ENCODE measurements around the gene C17orf50. TPM values are rescaled to one million over a fixed set of nuclear protein-coding genes. Genes with fewer than 3 reads are reported as not detected.

Gene C17orf50
- total and polyA plus RNA-seq, 3 experiments from 2014 or later, result not detected

- no peak for DNase-seq
- Mint-ChIP-seq H3K4me1 (peaks cover under 1 to 2% (median 2%) of the 10 kb centered on the region in 3 donors), H3K9me3 (no peaks in the 10 kb centered on the region), H3K36me3 (no peaks in the 10 kb centered on the region), H3K4me3 (no peak overlapping the region), H3K27ac (no peak overlapping the region), H3K27me3 (peaks cover 1 to 18% of the 10 kb centered on the region in 2 donors)
- H3K27ac ChIP-seq (ENCODE audit: low read depth, low read length), result no peak overlapping the region
- H3K36me3 ChIP-seq (ENCODE audit: insufficient read depth, low read length), result no peaks in the 10 kb centered on the region
- H3K4me1 ChIP-seq (ENCODE audit: insufficient read depth, low read length), result peaks cover 5% of the 10 kb centered on the region
- H3K27me3 ChIP-seq (ENCODE audit: insufficient read depth, low read length, poor library complexity, severe bottlenecking), result no peaks in the 10 kb centered on the region
- POLR2A ChIA-PET, result no interaction called here
- CTCF ChIA-PET, result interaction anchor here (1.1 kb wide), 1 partner anchor 39 kb away, joined by 3 read pairs; no protein-coding TSS in a partner anchor
- H3K9me3 ChIP-seq (ENCODE audit: low read length), result no peaks in the 10 kb centered on the region
- H3K4me3 ChIP-seq (ENCODE audit: low read length), result no peak overlapping the region
Observed at GRCh38 chr17:35769895-35770486, 9.3 kb downstream of the C17orf50 start.

GRCh38 chr17:35773129-35773528 lies 12.4 kb downstream of the C17orf50 start:
- ChIA-PET POLR2A (no interaction called here), CTCF (no interaction called here)
- no peaks in the 10 kb centered on the region for H3K9me3 ChIP-seq (ENCODE audit: low read length)
- no peaks in the 10 kb centered on the region for H3K4me1 ChIP-seq (ENCODE audit: insufficient read depth, low read length)
- no peak overlapping the region for H3K27ac ChIP-seq (ENCODE audit: low read depth, low read length)
- H3K36me3 ChIP-seq (ENCODE audit: insufficient read depth, low read length), result no peaks in the 10 kb centered on the region
- H3K4me3 ChIP-seq (ENCODE audit: low read length), result no peak overlapping the region
- Mint-ChIP-seq H3K27me3 (peaks cover 1 to 38% of the 10 kb centered on the region in 2 donors), H3K36me3 (no peaks in the 10 kb centered on the region), H3K4me3 (no peak overlapping the region), H3K27ac (no peak overlapping the region), H3K9me3 (no peaks in the 10 kb centered on the region), H3K4me1 (no peaks in the 10 kb centered on the region)
- H3K27me3 ChIP-seq (ENCODE audit: insufficient read depth, low read length, poor library complexity, severe bottlenecking), result no peaks in the 10 kb centered on the region
- no peak for DNase-seq

GRCh38 chr17:35773679-35774425 lies 13.2 kb downstream of the C17orf50 start:
- Histone ChIP-seq H3K4me3 (ENCODE audit: low read length) (no peak overlapping the region), H3K4me1 (ENCODE audit: insufficient read depth, low read length) (no peaks in the 10 kb centered on the region), H3K27ac (ENCODE audit: low read depth, low read length) (no peak overlapping the region), H3K9me3 (ENCODE audit: low read length) (no peaks in the 10 kb centered on the region), H3K36me3 (ENCODE audit: insufficient read depth, low read length) (no peaks in the 10 kb centered on the region), H3K27me3 (ENCODE audit: insufficient read depth, low read length, poor library complexity, severe bottlenecking) (no peaks in the 10 kb centered on the region)
- H3K36me3 Mint-ChIP-seq, result no peaks in the 10 kb centered on the region
- H3K27ac Mint-ChIP-seq, result peak overlapping the region in 2 of 8 donors; percentile 49 to 86
- no peaks in the 10 kb centered on the region for H3K9me3 Mint-ChIP-seq
- CTCF ChIA-PET, result interaction anchor here (1.7 kb wide), 1 partner anchor 10 kb away, joined by 9 read pairs; no protein-coding TSS in a partner anchor
- POLR2A ChIA-PET, result no interaction called here
- peaks cover 1 to 41% of the 10 kb centered on the region in 2 donors for H3K27me3 Mint-ChIP-seq
- H3K4me3 Mint-ChIP-seq, result no peak overlapping the region
- H3K4me1 Mint-ChIP-seq, result no peaks in the 10 kb centered on the region
- no peak for DNase-seq

GRCh38 chr17:35774499-35774898 lies 13.8 kb downstream of the C17orf50 start:
- Histone ChIP-seq H3K36me3 (ENCODE audit: insufficient read depth, low read length) (no peaks in the 10 kb centered on the region), H3K4me1 (ENCODE audit: insufficient read depth, low read length) (no peaks in the 10 kb centered on the region), H3K27ac (ENCODE audit: low read depth, low read length) (no peak overlapping the region), H3K27me3 (ENCODE audit: insufficient read depth, low read length, poor library complexity, severe bottlenecking) (no peaks in the 10 kb centered on the region), H3K9me3 (ENCODE audit: low read length) (no peaks in the 10 kb centered on the region), H3K4me3 (ENCODE audit: low read length) (no peak overlapping the region)
- ChIA-PET CTCF (interaction anchor here (1.7 kb wide), 1 partner anchor 11 kb away, joined by 9 read pairs; no protein-coding TSS in a partner anchor), POLR2A (no interaction called here)
- DNase-seq, result no peak
- no peaks in the 10 kb centered on the region for H3K36me3 Mint-ChIP-seq
- H3K9me3 Mint-ChIP-seq, result no peaks in the 10 kb centered on the region
- H3K27ac Mint-ChIP-seq, result no peak overlapping the region
- H3K4me3 Mint-ChIP-seq, result no peak overlapping the region
- peaks cover 1 to 43% of the 10 kb centered on the region in 2 donors for H3K27me3 Mint-ChIP-seq
- no peaks in the 10 kb centered on the region for H3K4me1 Mint-ChIP-seq

- Mint-ChIP-seq H3K9me3 (no peaks in the 10 kb centered on the region), H3K36me3 (no peaks in the 10 kb centered on the region), H3K4me1 (no peaks in the 10 kb centered on the region), H3K27ac (no peak overlapping the region), H3K4me3 (no peak overlapping the region), H3K27me3 (peaks cover 1 to 47% of the 10 kb centered on the region in 2 donors)
- no peaks in the 10 kb centered on the region for H3K4me1 ChIP-seq (ENCODE audit: insufficient read depth, low read length)
- H3K27me3 ChIP-seq (ENCODE audit: insufficient read depth, low read length, poor library complexity, severe bottlenecking), result no peaks in the 10 kb centered on the region
- POLR2A ChIA-PET, result no interaction called here
- CTCF ChIA-PET, result interaction anchor here (1.7 kb wide), 1 partner anchor 11 kb away, joined by 9 read pairs; no protein-coding TSS in a partner anchor
- H3K9me3 ChIP-seq (ENCODE audit: low read length), result no peaks in the 10 kb centered on the region
- no peak overlapping the region for H3K4me3 ChIP-seq (ENCODE audit: low read length)
- H3K27ac ChIP-seq (ENCODE audit: low read depth, low read length), result no peak overlapping the region
- no peaks in the 10 kb centered on the region for H3K36me3 ChIP-seq (ENCODE audit: insufficient read depth, low read length)
- no peak for DNase-seq
Observed at GRCh38 chr17:35775039-35775438, 14.4 kb downstream of the C17orf50 start.

- H3K4me3 Mint-ChIP-seq, result no peak overlapping the region
- POLR2A ChIA-PET, result no interaction called here
- H3K9me3 Mint-ChIP-seq, result no peaks in the 10 kb centered on the region
- H3K4me1 Mint-ChIP-seq, result no peaks in the 10 kb centered on the region
- Histone ChIP-seq H3K9me3 (ENCODE audit: low read length) (no peaks in the 10 kb centered on the region), H3K27me3 (ENCODE audit: insufficient read depth, low read length, poor library complexity, severe bottlenecking) (no peaks in the 10 kb centered on the region), H3K27ac (ENCODE audit: low read depth, low read length) (no peak overlapping the region), H3K4me1 (ENCODE audit: insufficient read depth, low read length) (no peaks in the 10 kb centered on the region), H3K36me3 (ENCODE audit: insufficient read depth, low read length) (no peaks in the 10 kb centered on the region), H3K4me3 (ENCODE audit: low read length) (no peak overlapping the region)
- CTCF ChIA-PET, result interaction anchor here (1.5 to 1.7 kb wide), 2 partner anchors 11 to 12 kb away, joined by 3 to 9 read pairs; no protein-coding TSS in a partner anchor
- no peaks in the 10 kb centered on the region for H3K36me3 Mint-ChIP-seq
- no peak overlapping the region for H3K27ac Mint-ChIP-seq
- H3K27me3 Mint-ChIP-seq, result peaks cover 1 to 47% of the 10 kb centered on the region in 2 donors
- DNase-seq, result no peak
Observed at GRCh38 chr17:35775583-35775982, 14.9 kb downstream of the C17orf50 start.

GRCh38 chr17:35778641-35779196 lies 18.0 kb downstream of the C17orf50 start:
- Histone ChIP-seq H3K27me3 (ENCODE audit: insufficient read depth, low read length, poor library complexity, severe bottlenecking) (no peaks in the 10 kb centered on the region), H3K4me3 (ENCODE audit: low read length) (no peak overlapping the region), H3K27ac (ENCODE audit: low read depth, low read length) (no peak overlapping the region), H3K4me1 (ENCODE audit: insufficient read depth, low read length) (no peaks in the 10 kb centered on the region), H3K36me3 (ENCODE audit: insufficient read depth, low read length) (no peaks in the 10 kb centered on the region), H3K9me3 (ENCODE audit: low read length) (no peaks in the 10 kb centered on the region)
- no peak overlapping the region for H3K27ac Mint-ChIP-seq
- no peak for DNase-seq
- CTCF ChIA-PET, result interaction anchor here (1.2 kb wide), 1 partner anchor 8 kb away, joined by 3 read pairs; no protein-coding TSS in a partner anchor
- POLR2A ChIA-PET, result no interaction called here
- no peaks in the 10 kb centered on the region for H3K36me3 Mint-ChIP-seq
- no peak overlapping the region for H3K4me3 Mint-ChIP-seq
- peaks cover 6 to 53% of the 10 kb centered on the region in 2 donors for H3K27me3 Mint-ChIP-seq
- no peaks in the 10 kb centered on the region for H3K4me1 Mint-ChIP-seq
- no peaks in the 10 kb centered on the region for H3K9me3 Mint-ChIP-seq

- Histone ChIP-seq H3K4me3 (ENCODE audit: low read length) (no peak overlapping the region), H3K27me3 (ENCODE audit: insufficient read depth, low read length, poor library complexity, severe bottlenecking) (no peaks in the 10 kb centered on the region), H3K36me3 (ENCODE audit: insufficient read depth, low read length) (no peaks in the 10 kb centered on the region), H3K27ac (ENCODE audit: low read depth, low read length) (no peak overlapping the region), H3K9me3 (ENCODE audit: low read length) (no peaks in the 10 kb centered on the region), H3K4me1 (ENCODE audit: insufficient read depth, low read length) (no peaks in the 10 kb centered on the region)
- Mint-ChIP-seq H3K9me3 (no peaks in the 10 kb centered on the region), H3K27me3 (peaks cover 6 to 37% of the 10 kb centered on the region in 2 donors), H3K4me3 (no peak overlapping the region), H3K4me1 (no peaks in the 10 kb centered on the region), H3K27ac (no peak overlapping the region), H3K36me3 (no peaks in the 10 kb centered on the region)
- no peak for DNase-seq
- CTCF ChIA-PET, result interaction anchor here (0.7 to 3.7 kb wide), 3 partner anchors 9 to 34 kb away, joined by 3 to 25 read pairs (median 3); no protein-coding TSS in a partner anchor
- POLR2A ChIA-PET, result no interaction called here
Observed at GRCh38 chr17:35780950-35781349, 20.3 kb downstream of the C17orf50 start.

Data from CD8-positive, alpha-beta memory T cell (primary cell).